ENCODE results near the gene CDHR3. TPM values are rescaled to one million over a fixed set of nuclear protein-coding genes. Genes with fewer than 3 reads are reported as not detected.
"Not testable (repeated sequence)": the region's sequence is repeated elsewhere in the genome, so short reads cannot be mapped to it uniquely, and the experiment has no call there.

CDHR3 gene
- total RNA-seq, 1 donor from 2014 or later = 1.4 TPM

DNA sequence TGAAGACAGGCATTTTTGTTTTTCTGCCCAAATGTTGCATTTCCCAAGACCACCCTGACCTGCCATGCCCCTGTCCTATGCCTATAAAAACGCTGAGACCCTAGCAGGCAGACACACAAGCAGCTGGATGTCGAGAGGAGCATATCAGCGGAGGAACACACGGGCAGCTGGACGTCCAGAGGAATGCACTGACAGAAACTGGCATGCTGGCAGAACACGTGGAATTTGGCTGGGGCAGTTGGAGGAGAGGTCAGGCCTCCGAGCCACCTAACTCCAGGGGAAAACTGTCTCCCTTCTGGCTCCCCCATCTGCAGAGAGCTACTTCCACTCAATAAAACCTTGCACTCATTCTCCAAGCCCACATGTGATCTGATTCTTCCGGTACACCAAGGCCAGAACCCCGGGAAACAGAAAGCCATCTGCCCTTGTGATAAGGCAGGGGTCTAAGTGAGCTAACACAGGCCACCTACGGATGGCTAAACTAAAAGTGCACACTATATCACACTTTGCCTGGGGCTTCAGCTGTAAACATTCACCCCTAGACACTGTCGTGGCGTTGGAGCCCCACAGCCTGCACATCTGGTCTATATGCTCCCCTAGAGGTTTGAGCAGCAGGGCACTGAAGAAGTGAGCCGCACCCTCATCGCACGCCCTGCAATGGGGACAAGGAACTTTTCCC, 10.0 kb upstream of the CDHR3 start:
- intact Hi-C loops (cut with DNase I) = no loop called here
- H3K27ac ChIP-seq = no peak overlapping the region
- peaks cover 12% of the 10 kb centered on the region for H3K9me3 ChIP-seq
- no peak overlapping the region for H3K4me3 ChIP-seq
- no peaks in the 10 kb centered on the region for H3K27me3 ChIP-seq
- TF ChIP-seq, protein P1, sequence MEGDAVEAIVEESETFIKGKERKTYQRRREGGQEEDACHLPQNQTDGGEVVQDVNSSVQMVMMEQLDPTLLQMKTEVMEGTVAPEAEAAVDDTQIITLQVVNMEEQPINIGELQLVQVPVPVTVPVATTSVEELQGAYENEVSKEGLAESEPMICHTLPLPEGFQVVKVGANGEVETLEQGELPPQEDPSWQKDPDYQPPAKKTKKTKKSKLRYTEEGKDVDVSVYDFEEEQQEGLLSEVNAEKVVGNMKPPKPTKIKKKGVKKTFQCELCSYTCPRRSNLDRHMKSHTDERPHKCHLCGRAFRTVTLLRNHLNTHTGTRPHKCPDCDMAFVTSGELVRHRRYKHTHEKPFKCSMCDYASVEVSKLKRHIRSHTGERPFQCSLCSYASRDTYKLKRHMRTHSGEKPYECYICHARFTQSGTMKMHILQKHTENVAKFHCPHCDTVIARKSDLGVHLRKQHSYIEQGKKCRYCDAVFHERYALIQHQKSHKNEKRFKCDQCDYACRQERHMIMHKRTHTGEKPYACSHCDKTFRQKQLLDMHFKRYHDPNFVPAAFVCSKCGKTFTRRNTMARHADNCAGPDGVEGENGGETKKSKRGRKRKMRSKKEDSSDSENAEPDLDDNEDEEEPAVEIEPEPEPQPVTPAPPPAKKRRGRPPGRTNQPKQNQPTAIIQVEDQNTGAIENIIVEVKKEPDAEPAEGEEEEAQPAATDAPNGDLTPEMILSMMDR (IDR thresholded peaks at IDR 0.05) = no peak
- no peaks in the 10 kb centered on the region for H3K4me1 ChIP-seq
- H3K36me3 ChIP-seq = no peaks in the 10 kb centered on the region
- no peak for ATAC-seq
- no peak for DNase-seq

DNA sequence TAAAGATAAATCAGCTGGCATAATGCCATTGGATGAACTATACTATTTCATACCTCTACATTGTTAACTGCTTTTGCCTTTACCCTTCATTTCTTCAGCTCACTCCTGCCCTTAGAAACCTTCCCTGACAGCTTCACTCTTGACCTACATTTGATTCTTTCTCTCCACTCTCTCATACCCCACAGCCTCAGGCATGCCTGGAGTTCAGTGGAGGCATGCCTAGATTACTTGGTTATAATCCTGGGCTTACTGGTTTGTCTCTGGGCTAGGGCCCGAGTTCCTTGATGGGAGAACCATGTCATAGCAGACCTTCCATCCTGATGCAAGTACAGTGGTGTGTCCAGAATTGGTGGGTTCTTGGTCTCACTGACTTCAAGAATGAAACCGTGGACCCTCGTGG, 8.4 kb upstream of the CDHR3 start:
- no peaks in the 10 kb centered on the region for H3K36me3 ChIP-seq
- TF ChIP-seq, protein P1 (IDR thresholded peaks at IDR 0.05) = no peak
- no peak overlapping the region for H3K27ac ChIP-seq
- H3K9me3 ChIP-seq = peaks cover 12% of the 10 kb centered on the region
- intact Hi-C loops (cut with DNase I) = no loop called here
- H3K4me3 ChIP-seq = no peak overlapping the region
- no peaks in the 10 kb centered on the region for H3K27me3 ChIP-seq
- ATAC-seq (no peak), DNase-seq (no peak)
- H3K4me1 ChIP-seq = no peaks in the 10 kb centered on the region

DNA sequence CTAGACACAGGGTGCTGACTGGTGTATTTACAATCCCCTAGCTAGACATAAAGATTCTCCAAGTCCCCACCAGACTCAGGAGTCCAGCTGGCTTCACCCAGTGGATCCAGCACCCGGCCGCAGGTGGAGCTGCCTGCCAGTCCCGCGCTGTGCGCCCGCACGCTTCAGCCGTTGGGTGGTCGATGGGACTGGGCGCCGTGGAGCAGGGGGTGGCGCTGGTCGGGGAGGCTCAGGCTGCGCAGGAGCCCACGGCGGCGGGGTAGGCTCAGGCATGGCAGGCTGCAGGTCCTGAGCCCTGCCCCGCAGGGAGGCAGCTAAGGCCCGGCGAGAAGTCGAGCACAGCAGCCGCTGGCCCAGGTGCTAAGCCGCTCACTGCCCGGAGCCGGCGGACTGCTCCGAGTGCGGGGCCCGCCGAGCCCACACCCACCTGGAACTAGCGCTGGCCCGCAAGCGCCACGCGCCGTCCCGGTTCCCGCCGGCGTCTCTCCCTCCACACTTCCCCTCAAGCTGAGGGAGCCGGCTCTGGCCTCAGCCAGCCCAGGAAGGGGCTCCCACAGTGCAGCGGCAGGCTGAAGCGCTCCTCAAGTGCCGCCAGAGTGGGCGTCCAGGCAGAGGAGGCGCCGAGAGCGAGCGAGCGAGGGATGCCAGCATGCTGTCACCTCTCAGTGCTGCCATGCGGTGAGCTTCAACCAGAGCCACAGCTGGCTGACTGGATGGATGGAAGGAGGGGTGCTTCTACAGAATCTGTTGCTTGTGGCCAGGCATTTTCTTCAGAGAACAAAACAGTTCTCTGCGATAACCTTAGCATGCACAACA, 7.2 kb upstream of the CDHR3 start:
- H3K27ac ChIP-seq; H3K4me3 ChIP-seq; H3K27me3 ChIP-seq; H3K4me1 ChIP-seq; H3K36me3 ChIP-seq; DNase-seq; intact Hi-C loops (cut with DNase I); ATAC-seq: not testable (repeated sequence)
- H3K9me3 ChIP-seq = peaks cover 12% of the 10 kb centered on the region

DNA sequence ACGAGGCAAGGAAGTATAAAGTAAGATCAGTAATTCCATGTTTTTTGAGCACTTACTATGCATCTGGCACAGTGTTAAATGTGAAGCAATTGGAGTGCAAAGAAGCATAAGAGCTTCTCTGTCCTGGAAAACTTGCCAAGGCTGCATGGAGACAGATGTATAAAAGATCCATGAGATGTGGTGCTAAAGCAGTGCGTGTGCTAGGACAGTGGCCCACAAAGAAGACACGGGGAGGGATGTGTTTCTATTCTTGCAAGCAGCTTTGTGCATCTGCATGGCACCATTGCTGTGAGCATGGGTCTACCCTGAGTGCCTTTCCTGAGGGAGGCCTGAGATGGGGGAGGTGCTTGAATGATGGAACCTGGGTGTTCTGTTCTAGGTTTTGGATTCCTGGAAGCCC, 5.1 kb upstream of the CDHR3 start:
- intact Hi-C loops (cut with DNase I) = no loop called here
- Histone ChIP-seq H3K36me3 (no peaks in the 10 kb centered on the region), H3K4me1 (no peaks in the 10 kb centered on the region), H3K9me3 (no peaks in the 10 kb centered on the region), H3K27ac (no peak overlapping the region), H3K27me3 (no peaks in the 10 kb centered on the region), H3K4me3 (no peak overlapping the region)
- ATAC-seq = no peak
- TF ChIP-seq, protein P1 (IDR thresholded peaks at IDR 0.05) = no peak
- DNase-seq = no peak

DNA sequence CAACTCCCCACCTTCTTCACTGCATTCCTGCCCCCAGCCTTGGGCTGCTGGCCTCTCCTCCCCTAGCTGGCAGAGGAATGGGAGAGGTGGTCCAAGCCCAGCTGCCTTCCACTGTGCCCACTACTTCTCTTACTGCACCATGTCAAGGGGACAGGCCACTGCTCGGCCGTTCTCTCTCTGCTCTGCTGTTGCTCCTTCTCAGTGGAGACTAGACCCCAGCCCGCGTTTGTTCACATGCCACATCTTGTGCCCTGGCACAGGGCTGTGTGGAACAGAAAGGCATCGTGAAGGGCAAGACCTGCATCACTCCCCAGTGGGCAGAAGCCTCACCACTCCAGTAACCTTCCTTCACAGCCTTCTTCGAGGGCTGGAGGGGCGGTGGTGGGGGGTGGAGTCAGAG, 711 bp upstream of the CDHR3 start:
- Histone ChIP-seq H3K36me3 (no peaks in the 10 kb centered on the region), H3K4me3 (no peak overlapping the region), H3K4me1 (no peaks in the 10 kb centered on the region), H3K27me3 (no peaks in the 10 kb centered on the region), H3K27ac (no peak overlapping the region), H3K9me3 (no peaks in the 10 kb centered on the region)
- ATAC-seq = peak; percentile 20
- DNase-seq = no peak
- intact Hi-C loops (cut with DNase I) = no loop called here
- TF ChIP-seq, protein P1 (IDR thresholded peaks at IDR 0.05) = no peak

DNA sequence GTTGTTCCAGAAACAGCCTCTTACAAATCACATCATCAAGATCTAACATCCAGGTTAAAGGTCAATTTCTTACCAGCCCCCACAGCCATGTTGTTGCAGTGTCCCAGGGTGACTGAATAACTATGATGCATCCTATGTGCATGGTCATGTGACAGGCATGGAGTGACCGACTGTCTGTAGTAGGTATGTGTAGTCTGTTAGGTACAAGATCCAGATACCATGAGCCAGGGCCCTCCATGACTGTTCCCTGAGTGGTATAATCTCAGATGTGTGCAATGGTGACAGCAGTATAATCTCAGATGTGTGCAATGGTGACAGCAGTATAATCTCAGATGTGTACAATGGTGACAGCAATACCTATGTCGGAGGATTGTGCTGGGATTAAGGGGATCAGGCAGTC, 8.8 kb downstream of the CDHR3 start:
- Histone ChIP-seq H3K27ac (no peak overlapping the region), H3K36me3 (no peaks in the 10 kb centered on the region), H3K27me3 (no peaks in the 10 kb centered on the region), H3K4me1 (no peaks in the 10 kb centered on the region), H3K4me3 (no peak overlapping the region), H3K9me3 (no peaks in the 10 kb centered on the region)
- TF ChIP-seq, protein P1 (IDR thresholded peaks at IDR 0.05) = no peak
- DNase-seq (no peak), ATAC-seq (no peak)
- intact Hi-C loops (cut with DNase I) = no loop called here
